ENCODE measurements around the gene CAB39.
"Not testable (repeated sequence)": the region's sequence is repeated elsewhere in the genome, so short reads cannot be mapped to it uniquely, and the experiment has no call there.

Gene CAB39

GRCh38 chr2:230715201-230715600 lies 2.6 kb downstream of the CAB39 start:
- peak in 2 of 4 experiments; percentile 45 to 53 for DNase-seq

DNA sequence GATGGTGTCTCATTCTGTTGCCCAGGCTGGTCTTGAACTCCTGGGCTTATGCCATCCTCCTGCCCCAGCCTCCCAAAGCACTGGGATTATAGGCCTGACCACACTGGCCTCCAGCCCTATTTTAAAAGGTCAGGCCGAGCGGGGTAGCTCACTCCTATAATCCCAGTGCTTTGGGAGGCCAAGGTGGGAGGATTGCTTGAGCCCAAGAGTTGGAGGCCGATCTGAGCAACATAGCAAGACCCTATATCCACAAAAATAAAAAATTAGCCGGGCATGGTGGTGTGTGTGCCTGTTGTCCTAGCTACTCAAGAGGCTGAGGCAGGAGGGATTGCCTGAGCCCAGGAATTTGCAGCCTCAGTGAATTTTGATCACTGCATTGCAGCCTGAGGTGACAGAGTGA lies 3.9 kb downstream of the CAB39 start:
- DNase-seq: no peak

DNA sequence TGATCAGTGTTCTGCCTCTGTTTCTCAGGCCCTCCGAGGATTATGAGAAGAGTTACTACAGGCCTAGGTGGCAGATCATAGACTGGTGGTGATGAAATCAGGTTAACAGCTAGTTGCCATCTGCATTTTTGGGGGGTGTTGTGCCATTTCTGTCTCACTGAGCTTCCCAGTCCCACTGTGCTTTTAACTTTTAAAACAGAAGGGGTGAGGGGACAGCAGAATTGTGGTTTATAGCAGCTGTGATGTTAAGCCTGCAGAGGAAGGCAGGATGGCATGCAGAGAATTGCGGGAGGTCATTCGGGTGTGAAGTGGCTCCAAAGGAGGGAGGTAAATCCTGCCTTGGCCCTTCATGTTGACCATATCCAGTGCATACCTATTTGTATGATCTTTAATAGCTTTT lies 5.0 kb downstream of the CAB39 start:
- no peak for DNase-seq

GRCh38 chr2:230719340-230719739 lies 6.7 kb downstream of the CAB39 start:
- no peak for DNase-seq

GRCh38 chr2:230721712-230722111 lies 9.1 kb downstream of the CAB39 start:
- DNase-seq: no peak

GRCh38 chr2:230722207-230722885 lies 9.7 kb downstream of the CAB39 start:
- no peak for DNase-seq

DNA sequence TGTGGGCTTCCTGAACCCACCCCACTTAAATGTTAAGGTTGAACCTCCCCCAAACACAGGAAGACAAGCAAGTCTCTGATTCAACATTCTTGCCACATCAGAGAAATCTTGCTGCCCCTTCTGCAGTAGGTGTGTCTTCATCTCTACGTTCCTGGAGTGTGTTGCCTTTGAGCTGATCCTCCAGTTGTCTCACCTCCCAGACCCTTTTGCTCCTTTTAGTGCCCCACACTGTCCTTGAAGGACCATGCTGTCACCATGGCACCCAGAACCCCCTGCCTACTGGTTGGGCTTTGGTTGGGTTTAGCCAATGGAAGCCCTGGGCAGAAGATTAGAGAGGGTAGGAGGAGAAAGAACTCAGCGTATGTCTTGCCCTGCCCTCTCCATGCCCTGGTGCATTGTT lies 10.7 kb downstream of the CAB39 start:
- DNase-seq: no peak

DNA sequence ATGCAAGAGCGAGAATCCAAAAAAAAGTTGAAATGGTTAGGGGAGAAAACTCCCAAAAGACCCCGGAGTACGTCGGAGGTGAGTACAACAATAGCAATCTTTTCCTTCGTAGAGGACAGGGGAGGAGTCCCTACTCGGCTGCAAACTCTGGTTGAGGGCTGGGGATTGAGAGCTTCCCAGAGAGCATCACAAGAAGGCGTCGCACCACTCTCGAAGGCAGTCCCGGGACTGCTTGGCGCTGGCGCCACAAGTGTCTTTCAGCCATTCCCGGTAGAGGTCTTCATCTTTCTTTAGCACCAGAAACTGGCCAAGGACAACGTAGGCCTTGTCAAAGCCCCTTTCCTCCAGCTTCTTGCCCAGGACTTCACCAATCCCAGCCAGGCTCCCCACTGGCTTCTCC lies 12.3 kb downstream of the CAB39 start:
- DNase-seq: not testable (repeated sequence)

DNA sequence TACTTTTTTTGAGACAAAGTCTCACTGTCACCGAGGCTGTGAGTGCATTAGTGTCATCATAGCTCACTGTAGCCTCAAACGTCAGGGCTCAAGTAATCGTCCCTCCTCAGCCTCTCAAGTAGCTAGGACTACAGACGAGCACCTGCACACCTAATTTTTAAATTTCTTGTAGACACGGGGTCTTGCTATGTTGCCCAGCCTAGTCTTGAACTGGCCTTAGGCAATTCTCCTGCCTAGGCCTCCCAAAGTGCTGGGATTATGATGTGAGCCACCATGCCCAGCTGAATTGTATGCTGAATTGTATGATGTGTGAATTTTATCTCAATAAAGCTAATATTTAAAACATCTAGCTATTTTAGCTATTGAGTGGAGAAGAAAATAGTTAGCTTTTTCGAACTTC lies 18.9 kb downstream of the CAB39 start:
- DNase-seq: no peak

- no peak for DNase-seq
Observed at GRCh38 chr2:230732914-230733401, 20.3 kb downstream of the CAB39 start.

- DNase-seq: no peak
Observed at GRCh38 chr2:230734247-230735175, 21.9 kb downstream of the CAB39 start.

GRCh38 chr2:230735884-230736283 lies 23.2 kb downstream of the CAB39 start:
- DNase-seq: no peak

- no peak for DNase-seq
Observed at GRCh38 chr2:230737300-230737699, 24.7 kb downstream of the CAB39 start.

- DNase-seq: no peak
Observed at GRCh38 chr2:230737791-230738226, 25.2 kb downstream of the CAB39 start.

DNA sequence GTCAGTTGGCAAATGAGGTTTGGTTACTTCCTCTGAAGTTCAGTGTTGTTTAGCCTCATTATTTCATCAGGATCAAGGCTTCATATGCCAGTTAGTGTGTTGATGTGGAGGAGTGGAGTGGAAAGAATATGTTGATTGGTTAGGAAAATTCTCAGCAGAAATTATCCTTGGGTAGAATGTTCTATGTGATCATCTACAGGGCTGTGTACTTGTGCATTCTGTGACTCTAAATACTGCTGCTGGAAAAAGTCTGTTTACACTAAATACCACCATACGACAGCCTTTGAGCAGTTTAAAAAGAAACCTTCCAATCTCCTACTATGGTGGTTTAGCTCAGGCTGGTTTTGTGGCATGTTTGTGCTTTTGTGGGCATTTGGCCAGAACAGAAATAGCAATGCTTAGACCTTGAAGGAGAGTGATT lies 25.8 kb downstream of the CAB39 start:
- DNase-seq: peak in 2 of 4 experiments; percentile 27 to 40

DNA sequence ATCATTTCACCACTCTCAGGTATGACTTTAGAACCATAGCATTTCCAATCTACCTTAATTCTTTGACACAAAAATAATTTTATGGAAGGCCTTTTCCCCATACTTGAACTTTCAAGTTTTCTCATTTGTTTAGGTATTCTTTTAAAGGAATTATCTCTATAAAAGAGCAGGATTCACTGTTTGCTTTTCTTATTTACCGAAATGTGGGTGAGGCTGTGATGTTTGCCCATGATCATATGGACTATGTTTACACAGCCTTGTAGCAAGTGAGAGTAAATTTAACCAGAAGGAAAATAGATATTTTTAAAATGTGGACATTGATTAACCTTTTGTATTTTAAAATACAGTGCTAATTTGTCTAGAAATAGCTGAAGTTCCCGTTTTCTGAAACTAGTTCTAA lies 26.3 kb downstream of the CAB39 start:
- DNase-seq: no peak

- DNase-seq: no peak
Observed at GRCh38 chr2:230739961-230740360, 27.3 kb downstream of the CAB39 start.

GRCh38 chr2:230742781-230743180 lies 30.1 kb downstream of the CAB39 start:
- no peak for DNase-seq

GRCh38 chr2:230746213-230746612 lies 33.6 kb downstream of the CAB39 start:
- DNase-seq: no peak

DNA sequence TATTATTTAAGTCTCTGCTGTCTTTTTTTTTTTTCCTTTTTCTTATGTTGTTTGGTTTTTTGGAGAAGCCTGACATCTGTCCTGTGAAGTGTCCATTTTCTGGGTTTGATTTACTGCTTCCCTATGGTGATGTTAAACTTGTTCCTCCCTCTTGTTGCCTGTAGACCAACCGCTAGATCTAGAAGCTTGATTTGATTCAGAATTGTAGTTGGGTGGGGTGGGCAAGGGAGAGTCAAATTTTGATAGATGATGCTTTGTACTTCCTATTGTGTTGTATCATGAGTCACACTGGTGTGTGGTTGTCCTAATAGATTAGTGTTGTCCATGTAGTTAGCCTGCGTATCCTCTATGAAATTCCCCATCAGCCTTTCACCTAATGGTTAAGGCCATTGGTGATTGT lies 35.4 kb downstream of the CAB39 start:
- no peak for DNase-seq

GRCh38 chr2:230749111-230749510 lies 36.5 kb downstream of the CAB39 start:
- no peak for DNase-seq

DNA sequence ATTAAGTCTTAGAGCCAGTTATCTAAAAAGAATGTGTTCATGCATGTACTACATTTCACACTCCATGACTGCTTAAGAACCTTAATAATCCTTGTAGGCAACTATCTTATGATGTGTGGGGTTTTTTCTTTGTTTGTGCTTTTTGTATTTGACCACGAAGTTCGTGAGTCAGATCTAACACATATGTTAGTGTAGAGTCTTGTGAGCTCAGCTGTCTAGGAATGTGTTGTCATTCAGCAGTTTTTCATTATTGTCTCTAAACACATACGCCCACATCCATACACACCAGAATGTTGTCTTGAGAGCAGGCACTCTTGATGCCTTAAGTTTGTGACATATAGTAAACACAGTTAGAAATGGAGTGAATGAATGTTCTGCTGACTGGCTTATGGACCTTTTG lies 38.4 kb downstream of the CAB39 start:
- DNase-seq: peak in 3 of 4 experiments; percentile 36 to 66 (median 43)

- DNase-seq: no peak
Observed at GRCh38 chr2:230754200-230754599, 41.6 kb downstream of the CAB39 start.

- no peak for DNase-seq
Observed at GRCh38 chr2:230757476-230757875, 44.8 kb downstream of the CAB39 start.

Measured in suppressor macrophage (primary cell).